AG04449 (cell line): Measurements from ENCODE around the gene PPIP5K2.
"Not testable (repeated sequence)": the region's sequence is repeated elsewhere in the genome, so short reads cannot be mapped to it uniquely, and the experiment has no call there.

Experiments used
- CTCF ChIA-PET: fragments of 350-600 bp; formaldehyde crosslinking; extraction: SDS; loops from one replicate; lab custom pipeline; 2021; ENCODE audit warnings: antibody characterized with exemption; lab: Yijun Ruan, JAX
- POLR2A ChIA-PET: fragments of 400-600, 350-600 bp; formaldehyde crosslinking; extraction: SDS; loops from one replicate; lab custom pipeline; 2020; ENCODE audit warnings: antibody characterized with exemption, inconsistent platforms; lab: Yijun Ruan, JAX
- DNase-seq: peaks from one replicate; pipeline ENCODE4 v3.0.0-alpha.2; 2010; ENCODE audit warnings: low read depth, low spot score
- H3K4me3 ChIP-seq: 2 replicates; pipeline ENCODE4 v1.5.1; 2011; ENCODE audit warnings: low read depth, mild to moderate bottlenecking, control low read depth, low read length
- CTCF ChIP-seq: IDR thresholded peaks from one replicate; pipeline ENCODE4 v1.5.1; 2011; ENCODE audit warnings: mild to moderate bottlenecking, moderate library complexity, low read length, control low read depth, inconsistent platforms; ENCODE audit not compliant: insufficient read depth; ENCODE audit errors: missing control alignments

The PPIP5K2 gene

GRCh38 chr5:103174147-103174546, 54.0 kb downstream of the PPIP5K2 start:
- H3K4me3 ChIP-seq: no peak overlapping the region
- TF ChIP-seq CTCF: no peak
- DNase-seq: no peak
- CTCF ChIA-PET: no interaction called here
- POLR2A ChIA-PET: no interaction called here

- TF ChIP-seq CTCF: no peak
- DNase-seq: no peak
- ChIA-PET POLR2A (no interaction called here), CTCF (interaction anchor here (1.0 to 1.3 kb wide), 2 partner anchors 10 to 298 kb away, joined by 3 to 8 read pairs; no protein-coding TSS in a partner anchor)
- no peak overlapping the region for H3K4me3 ChIP-seq
These were observed 57.4 kb downstream of the PPIP5K2 start for GRCh38 chr5:103177543-103177942.

- TF ChIP-seq CTCF: no peak
These were observed 58.1 kb downstream of the PPIP5K2 start for GRCh38 chr5:103178167-103178566.

GRCh38 chr5:103186152-103186551, 66.1 kb downstream of the PPIP5K2 start:
- CTCF ChIA-PET: interaction anchor here (1.6 kb wide), 1 partner anchor 291 kb away, joined by 4 read pairs; no protein-coding TSS in a partner anchor

More at GRCh38 chr5:103178167-103178566, 58.1 kb downstream of the PPIP5K2 start:
- ChIA-PET CTCF (interaction anchor here (1.0 to 1.3 kb wide), 2 partner anchors 10 to 297 kb away, joined by 3 to 8 read pairs; no protein-coding TSS in a partner anchor), POLR2A (no interaction called here)
- H3K4me3 ChIP-seq: no peak overlapping the region
- DNase-seq: no peak

GRCh38 chr5:103188436-103188835, 68.3 kb downstream of the PPIP5K2 start:
- no peak for TF ChIP-seq CTCF
- CTCF ChIA-PET: interaction anchor here (0.7 to 2.1 kb wide), 3 partner anchors 11 to 36 kb away, joined by 3 to 7 read pairs (median 3); no protein-coding TSS in a partner anchor
- POLR2A ChIA-PET: no interaction called here
- H3K4me3 ChIP-seq: no peak overlapping the region
- DNase-seq: no peak

More at GRCh38 chr5:103186152-103186551, 66.1 kb downstream of the PPIP5K2 start:
- DNase-seq: no peak
- TF ChIP-seq CTCF: no peak
- no peak overlapping the region for H3K4me3 ChIP-seq
- POLR2A ChIA-PET: no interaction called here

GRCh38 chr5:103203226-103203625, 83.1 kb downstream of the PPIP5K2 start:
- CTCF ChIA-PET: interaction anchor here (0.6 to 4.0 kb wide), 2 partner anchors 64 to 273 kb away, joined by 3 to 24 read pairs; no protein-coding TSS in a partner anchor
- no peak for DNase-seq
- POLR2A ChIA-PET: no interaction called here
- no peak for TF ChIP-seq CTCF
- H3K4me3 ChIP-seq: no peak overlapping the region

GRCh38 chr5:103204990-103205389, 84.9 kb downstream of the PPIP5K2 start:
- CTCF ChIA-PET: interaction anchor here (1.0 to 1.1 kb wide), 2 partner anchors 10 to 270 kb away, joined by 3 to 4 read pairs; no protein-coding TSS in a partner anchor
- POLR2A ChIA-PET: not testable (repeated sequence)

More at GRCh38 chr5:103204990-103205389, 84.9 kb downstream of the PPIP5K2 start:
- DNase-seq, H3K4me3 ChIP-seq: not testable (repeated sequence)
